ENCODE measurements around the gene PALLD. TPM values are rescaled to one million over a fixed set of nuclear protein-coding genes. Genes with fewer than 3 reads are reported as not detected.

PALLD gene
- total RNA-seq, 3 donors from 2014 or later = 112 to 663 (median 150) TPM

GRCh38 chr4:168826620-168827019 is 329.8 kb downstream of the PALLD start:
- H3K4me3 ChIP-seq = no peak overlapping the region
- peaks cover 5% of the 10 kb centered on the region for H3K4me1 ChIP-seq (ENCODE audit: low read depth)
- H3K36me3 ChIP-seq (ENCODE audit: low read depth) = no peaks in the 10 kb centered on the region
- intact Hi-C loops (cut with DNase I, micrococcal nuclease) = no loop called here
- ATAC-seq = no peak
- TF ChIP-seq CTCF (IDR thresholded peaks at IDR 0.05) = no peak
- H3K9me3 ChIP-seq = no peaks in the 10 kb centered on the region
- no peak for DNase-seq

GRCh38 chr4:168830777-168831512 is 334.1 kb downstream of the PALLD start:
- Histone ChIP-seq H3K4me3 (no peak overlapping the region), H3K36me3 (ENCODE audit: low read depth) (no peaks in the 10 kb centered on the region), H3K9me3 (no peaks in the 10 kb centered on the region), H3K4me1 (ENCODE audit: low read depth) (peaks cover 5% of the 10 kb centered on the region)
- TF ChIP-seq CTCF (IDR thresholded peaks at IDR 0.05) = no peak
- ATAC-seq = no peak
- intact Hi-C loops (cut with DNase I, micrococcal nuclease) = loop anchor here in 1 of 2 donors (10.0 kb wide), 1 partner anchor 174 kb away; no protein-coding TSS in a partner anchor
- DNase-seq = no peak

GRCh38 chr4:168831585-168831918 is 334.7 kb downstream of the PALLD start:
- peak; percentile 14 for ATAC-seq
- intact Hi-C loops (cut with DNase I, micrococcal nuclease) = loop anchor here in 1 of 2 donors (10.0 kb wide), 1 partner anchor 173 kb away; no protein-coding TSS in a partner anchor
- no peak for DNase-seq
- H3K9me3 ChIP-seq = no peaks in the 10 kb centered on the region
- no peak for TF ChIP-seq CTCF (IDR thresholded peaks at IDR 0.05)
- H3K4me3 ChIP-seq = peak overlapping the region; percentile 37
- peaks cover 5% of the 10 kb centered on the region for H3K4me1 ChIP-seq (ENCODE audit: low read depth)
- H3K36me3 ChIP-seq (ENCODE audit: low read depth) = no peaks in the 10 kb centered on the region

- ATAC-seq = peak; percentile 96
- no peak for TF ChIP-seq CTCF (IDR thresholded peaks at IDR 0.05)
- peaks cover 5% of the 10 kb centered on the region for H3K4me1 ChIP-seq (ENCODE audit: low read depth)
- H3K9me3 ChIP-seq = no peaks in the 10 kb centered on the region
- peak; percentile 82 to 86 (median 85) for DNase-seq
- peak overlapping the region; percentile 37 for H3K4me3 ChIP-seq
- no peaks in the 10 kb centered on the region for H3K36me3 ChIP-seq (ENCODE audit: low read depth)
- intact Hi-C loops (cut with DNase I, micrococcal nuclease) = loop anchor here in 1 of 2 donors (10.0 kb wide), 1 partner anchor 173 kb away; no protein-coding TSS in a partner anchor
These were observed 335.3 kb downstream of the PALLD start for GRCh38 chr4:168831919-168832762.

- Histone ChIP-seq H3K36me3 (ENCODE audit: low read depth) (no peaks in the 10 kb centered on the region), H3K9me3 (no peaks in the 10 kb centered on the region), H3K4me3 (peak overlapping the region; percentile 37), H3K4me1 (ENCODE audit: low read depth) (peaks cover 5% of the 10 kb centered on the region)
- TF ChIP-seq CTCF (IDR thresholded peaks at IDR 0.05) = no peak
- ATAC-seq (peak; percentile 4), DNase-seq (peak; percentile 28 to 52 (median 50))
- intact Hi-C loops (cut with DNase I, micrococcal nuclease) = loop anchor here in 1 of 2 donors (10.0 kb wide), 1 partner anchor 172 kb away; no protein-coding TSS in a partner anchor
These were observed 336.1 kb downstream of the PALLD start for GRCh38 chr4:168832763-168833575.

Data from mucosa of descending colon (tissue), 3 donors.